ENCODE measurements around the gene TMEM256.

Gene TMEM256

GRCh38 chr17:7408863-7409262 lies 5.0 kb upstream of the TMEM256 start:
- Histone ChIP-seq H3K36me3 (ENCODE audit: low read length) (no peaks in the 10 kb centered on the region), H3K4me3 (ENCODE audit: insufficient read depth, low read length, poor library complexity, severe bottlenecking) (no peak overlapping the region), H4K20me1 (ENCODE audit: low read depth, low read length) (no peaks in the 10 kb centered on the region), H3K9ac (ENCODE audit: low read length) (no peak overlapping the region), H3K4me2 (ENCODE audit: low read depth, low read length, poor library complexity, severe bottlenecking) (no peak overlapping the region), H3K9me3 (ENCODE audit: insufficient read depth, low read length) (no peaks in the 10 kb centered on the region), H3K9me2 (replicated peaks; ENCODE audit: insufficient read depth, low read length) (no peaks in the 10 kb centered on the region), H2AFZ (ENCODE audit: low read depth, low read length, severe bottlenecking) (no peak overlapping the region), H3K79me2 (ENCODE audit: insufficient read depth, low read length) (no peaks in the 10 kb centered on the region), H3K27me3 (ENCODE audit: low read length) (no peaks in the 10 kb centered on the region), H3K27ac (ENCODE audit: low read depth, low read length) (no peak overlapping the region), H3F3A (ENCODE audit: insufficient read depth) (no peaks in the 10 kb centered on the region)
- TF ChIP-seq EZH2phosphoT487 (conservative IDR thresholded peaks at IDR 0.05; ENCODE audit: low read length) (no peak), CTCF (IDR thresholded peaks at IDR 0.05; ENCODE audit: insufficient read depth, low read length, poor library complexity, severe bottlenecking) (no peak)

- H3K9ac ChIP-seq (ENCODE audit: low read length) = no peak overlapping the region
- no peak overlapping the region for H3K27ac ChIP-seq (ENCODE audit: low read depth, low read length)
- no peak overlapping the region for H3K4me2 ChIP-seq (ENCODE audit: low read depth, low read length, poor library complexity, severe bottlenecking)
- H3F3A ChIP-seq (ENCODE audit: insufficient read depth) = no peaks in the 10 kb centered on the region
- no peaks in the 10 kb centered on the region for H3K27me3 ChIP-seq (ENCODE audit: low read length)
- no peak overlapping the region for H2AFZ ChIP-seq (ENCODE audit: low read depth, low read length, severe bottlenecking)
- TF ChIP-seq CTCF (IDR thresholded peaks at IDR 0.05; ENCODE audit: insufficient read depth, low read length, poor library complexity, severe bottlenecking) (no peak), EZH2phosphoT487 (conservative IDR thresholded peaks at IDR 0.05; ENCODE audit: low read length) (no peak)
- no peaks in the 10 kb centered on the region for H3K36me3 ChIP-seq (ENCODE audit: low read length)
- no peak overlapping the region for H3K4me3 ChIP-seq (ENCODE audit: insufficient read depth, low read length, poor library complexity, severe bottlenecking)
- no peaks in the 10 kb centered on the region for H3K9me3 ChIP-seq (ENCODE audit: insufficient read depth, low read length)
- no peaks in the 10 kb centered on the region for H4K20me1 ChIP-seq (ENCODE audit: low read depth, low read length)
- no peaks in the 10 kb centered on the region for H3K9me2 ChIP-seq (replicated peaks; ENCODE audit: insufficient read depth, low read length)
- H3K79me2 ChIP-seq (ENCODE audit: insufficient read depth, low read length) = no peaks in the 10 kb centered on the region
These were observed 4.4 kb upstream of the TMEM256 start for GRCh38 chr17:7408252-7408727.

- H3K27ac ChIP-seq (ENCODE audit: low read depth, low read length) = no peak within 1 kb of the TSS
- no peak within 1 kb of the TSS for H3K4me3 ChIP-seq (ENCODE audit: insufficient read depth, low read length, poor library complexity, severe bottlenecking)
- H2AFZ ChIP-seq (ENCODE audit: low read depth, low read length, severe bottlenecking) = no peak within 1 kb of the TSS
- H3K9me2 ChIP-seq (replicated peaks; ENCODE audit: insufficient read depth, low read length) = no peaks in the 10 kb centered on the region
- no peaks in the 10 kb centered on the region for H3K79me2 ChIP-seq (ENCODE audit: insufficient read depth, low read length)
- H3K36me3 ChIP-seq (ENCODE audit: low read length) = no peaks in the 10 kb centered on the region
- no peaks in the 10 kb centered on the region for H3F3A ChIP-seq (ENCODE audit: insufficient read depth)
- no peaks in the 10 kb centered on the region for H3K27me3 ChIP-seq (ENCODE audit: low read length)
- H4K20me1 ChIP-seq (ENCODE audit: low read depth, low read length) = no peaks in the 10 kb centered on the region
- H3K9me3 ChIP-seq (ENCODE audit: insufficient read depth, low read length) = no peaks in the 10 kb centered on the region
- no peak within 1 kb of the TSS for H3K4me2 ChIP-seq (ENCODE audit: low read depth, low read length, poor library complexity, severe bottlenecking)
- no peak within 1 kb of the TSS for H3K9ac ChIP-seq (ENCODE audit: low read length)
- TF ChIP-seq EZH2phosphoT487 (conservative IDR thresholded peaks at IDR 0.05; ENCODE audit: low read length) (no peak), CTCF (IDR thresholded peaks at IDR 0.05; ENCODE audit: insufficient read depth, low read length, poor library complexity, severe bottlenecking) (no peak)
These were observed 3.8 kb upstream of the TMEM256 start, which contains the start of gene NLGN2 for GRCh38 chr17:7407485-7408251. Gene NLGN2, plus strand, starts transcription at chr17:7407845. Its CDS starts 411 bp downstream, at chr17:7408256.

All from SU-DHL-6 (cell line).